IMR-90 (cell line): ENCODE results near the gene RHOBTB1. TPM values are rescaled to one million over a fixed set of nuclear protein-coding genes. Genes with fewer than 3 reads are reported as not detected.

ENCODE experiments used
- ATAC-seq: fragments of 200-7000 bp; cut with Tn5 transposase; 2 replicates; pipeline ENCODE4 v1.9.1; 2020; ENCODE audit warnings: low read depth, mild to moderate bottlenecking, moderate library complexity
- BruUV-seq: library from RNA; stranded (reverse); fragments of 400-500 nt; replicated peaks from 2 replicates; lab custom pipeline; 2021; lab: Mats Ljungman, UMichigan
- CTCF ChIA-PET: fragments of 300-600 bp; formaldehyde crosslinking; extraction: SDS; loops from one replicate; lab custom pipeline; 2021; ENCODE audit warnings: antibody characterized with exemption; lab: Yijun Ruan, JAX
- POLR2A ChIA-PET: fragments of 300-600 bp; sonication (Branson Sonifier 250); formaldehyde crosslinking; loops from one replicate; lab custom pipeline; 2022; ENCODE audit warnings: antibody characterized with exemption; ENCODE audit not compliant: unreplicated experiment; lab: Charles Lee
- DNase-seq: peaks from one replicate; pipeline ENCODE4 v3.0.0; 2013
- H2AFZ ChIP-seq: replicated peaks from 2 replicates; pipeline ENCODE3; 2013; ENCODE audit warnings: low read length, mild to moderate bottlenecking; ENCODE audit not compliant: poor library complexity
- H2AK5ac ChIP-seq: 2 replicates; pipeline ENCODE4 v1.6.1; 2013; ENCODE audit warnings: low read depth, low read length, inconsistent platforms
- H2AK9ac ChIP-seq: replicated peaks from 2 replicates; pipeline ENCODE3; 2013; ENCODE audit warnings: mild to moderate bottlenecking, low read depth, low read length, moderate library complexity; ENCODE audit not compliant: poor library complexity
- H2BK120ac ChIP-seq: 2 replicates; pipeline ENCODE4 v1.6.1; 2013; ENCODE audit warnings: low read depth, low read length, inconsistent platforms
- H2BK15ac ChIP-seq: 3 replicates; pipeline ENCODE4 v1.6.1; 2013; ENCODE audit warnings: low read depth, low read length, inconsistent platforms
- H2BK20ac ChIP-seq: 2 replicates; pipeline ENCODE4 v1.6.1; 2013; ENCODE audit warnings: low read depth, mild to moderate bottlenecking, inconsistent platforms, low read length, moderate library complexity
- H2BK5ac ChIP-seq: 2 replicates; pipeline ENCODE4 v1.6.1; 2013; ENCODE audit warnings: mild to moderate bottlenecking, low read depth, low read length, inconsistent platforms; ENCODE audit not compliant: poor library complexity, severe bottlenecking
- H3K14ac ChIP-seq: replicated peaks from 2 replicates; pipeline ENCODE4 v1.6.1; 2013; ENCODE audit warnings: low read depth, low read length, inconsistent platforms
- H3K18ac ChIP-seq: 2 replicates; pipeline ENCODE4 v1.6.1; 2013; ENCODE audit warnings: low read depth, low read length, control low read depth
- H3K23ac ChIP-seq: 2 replicates; pipeline ENCODE4 v1.6.1; 2013; ENCODE audit warnings: low read depth, low read length, inconsistent platforms
- H3K27ac ChIP-seq: 2 replicates; pipeline ENCODE4 v1.5.1; 2013; ENCODE audit warnings: mild to moderate bottlenecking, control low read depth, low read length; ENCODE audit not compliant: insufficient read depth
- H3K27me3 ChIP-seq: 2 replicates; pipeline ENCODE4 v1.6.1; 2013; ENCODE audit warnings: low read length; ENCODE audit not compliant: control insufficient read depth, insufficient read depth
- H3K36me3 ChIP-seq: 2 replicates; pipeline ENCODE4 v1.6.1; 2013; ENCODE audit warnings: low read length, mixed read lengths; ENCODE audit not compliant: control insufficient read depth, insufficient read depth
- H3K4ac ChIP-seq: 2 replicates; pipeline ENCODE4 v1.6.1; 2013; ENCODE audit warnings: low read depth, low read length, inconsistent platforms
- H3K4me1 ChIP-seq: 2 replicates; pipeline ENCODE4 v1.6.1; 2013; ENCODE audit warnings: low read length, mixed read lengths; ENCODE audit not compliant: control insufficient read depth, insufficient read depth
- H3K4me2 ChIP-seq: 2 replicates; pipeline ENCODE4 v1.6.1; 2013; ENCODE audit warnings: low read depth, mild to moderate bottlenecking, control low read depth, low read length, moderate library complexity
- H3K4me3 ChIP-seq: 2 replicates; pipeline ENCODE4 v1.5.1; 2013; ENCODE audit warnings: low read depth, mild to moderate bottlenecking, control low read depth, low read length, moderate library complexity; ENCODE audit not compliant: insufficient read depth
- H3K56ac ChIP-seq: 2 replicates; pipeline ENCODE4 v1.6.1; 2013; ENCODE audit warnings: low read length, inconsistent platforms; ENCODE audit not compliant: insufficient read depth; ENCODE audit errors: extremely low read depth
- H3K79me1 ChIP-seq, 2 experiments: 2 replicates each; pipeline ENCODE4 v1.6.1; 2013; ENCODE audit warnings: low read length in 2 of 2, inconsistent platforms in 1 of 2, low read depth in 1 of 2
- H3K9ac ChIP-seq: 2 replicates; pipeline ENCODE4 v1.6.1; 2013; ENCODE audit warnings: low read depth, low read length, control low read depth
- H3K9me1 ChIP-seq: 2 replicates; pipeline ENCODE4 v1.6.1; 2013; ENCODE audit warnings: low read length, inconsistent platforms; ENCODE audit not compliant: insufficient read depth
- H3K9me3 ChIP-seq: 2 replicates; pipeline ENCODE4 v1.6.1; 2013; ENCODE audit warnings: low read length; ENCODE audit not compliant: control insufficient read depth, insufficient read depth
- H4K20me1 ChIP-seq: 2 replicates; pipeline ENCODE4 v1.6.1; 2013; ENCODE audit warnings: low read length, inconsistent platforms; ENCODE audit not compliant: insufficient read depth
- H4K5ac ChIP-seq: 2 replicates; pipeline ENCODE4 v1.6.1; 2013; ENCODE audit warnings: mild to moderate bottlenecking, low read depth, low read length, control low read depth
- H4K8ac ChIP-seq, 2 experiments: 2 replicates each; pipeline ENCODE4 v1.6.1; 2013; ENCODE audit warnings: low read depth in 2 of 2, low read length in 2 of 2, control low read depth in 1 of 2, inconsistent platforms in 1 of 2
- H4K91ac ChIP-seq: 2 replicates; pipeline ENCODE4 v1.6.1; 2013; ENCODE audit warnings: low read depth, low read length, inconsistent platforms; ENCODE audit not compliant: insufficient read depth
- BHLHE40 ChIP-seq: fragments of 150-350 bp; IDR thresholded peaks from 2 replicates; pipeline ENCODE4 v1.6.1; 2016; ENCODE audit warnings: mild to moderate bottlenecking, low read depth, low read length
- CEBPB ChIP-seq: IDR thresholded peaks from 2 replicates; pipeline ENCODE4 v1.6.1; 2012; ENCODE audit warnings: low read depth, low read length, improper control_type of control experiment
- CHD1 ChIP-seq: IDR thresholded peaks from 2 replicates; pipeline ENCODE4 v1.6.1; 2012; ENCODE audit warnings: low read depth, low read length, improper control_type of control experiment
- FOS ChIP-seq: fragments of 150-350 bp; IDR thresholded peaks from 2 replicates; pipeline ENCODE4 v1.6.1; 2016; ENCODE audit warnings: low read depth, low read length
- MAZ ChIP-seq: IDR thresholded peaks from 2 replicates; pipeline ENCODE4 v1.6.1; 2012; ENCODE audit warnings: low read depth, mild to moderate bottlenecking, low read length, improper control_type of control experiment, moderate library complexity, borderline replicate concordance
- MXI1 ChIP-seq: IDR thresholded peaks from 2 replicates; pipeline ENCODE4 v1.6.1; 2012; ENCODE audit warnings: low read depth, mild to moderate bottlenecking, low read length, moderate library complexity, borderline replicate concordance
- NFE2L2 ChIP-seq: fragments of 150-350 bp; IDR thresholded peaks from 2 replicates; pipeline ENCODE4 v1.6.1; 2016; ENCODE audit warnings: low read depth, mild to moderate bottlenecking, low read length
- RAD21 ChIP-seq: IDR thresholded peaks from 2 replicates; pipeline ENCODE4 v1.6.1; 2012; ENCODE audit warnings: low read length, improper control_type of control experiment
- RFX5 ChIP-seq: IDR thresholded peaks from 2 replicates; pipeline ENCODE4 v1.8.0; 2012; ENCODE audit warnings: low read depth, mild to moderate bottlenecking, low read length, moderate library complexity
- USF2 ChIP-seq: fragments of 150-350 bp; IDR thresholded peaks from 2 replicates; pipeline ENCODE4 v1.6.1; 2017; ENCODE audit warnings: mild to moderate bottlenecking, antibody characterized with exemption, low read length, low read depth
- WGBS, 2 experiments: methylation state at CpG; one replicate each; pipeline versions ENCODE4 v1.1.5 to v1.1.7; 2013; ENCODE audit warnings: missing lambda C conversion rate in 2 of 2; ENCODE audit not compliant: insufficient read length in 1 of 2; ENCODE audit errors: extremely low coverage in 2 of 2; 5-methylcytosine and 5-hydroxymethylcytosine counted together
- dilution Hi-C: fragments of 300-500 bp; cut with HindIII; formaldehyde crosslinking; loops from one replicate; pipeline ENCODE4 v1.14.3; 2018; ENCODE audit warnings: low sequenced_read_pairs; ENCODE audit not compliant: unreplicated experiment
- in situ Hi-C: fragments of 300-500 bp; cut with MboI; formaldehyde crosslinking; loops from 3 replicates; pipeline ENCODE4 v1.14.3; 2019; ENCODE audit warnings: low sequenced_read_pairs, inconsistent platforms, mixed read lengths
- intact Hi-C: fragments of 100-400 bp; cut with micrococcal nuclease; formaldehyde crosslinking; loops from 2 replicates; pipeline ENCODE4 v1.10.0; 2022
- polyA plus RNA-seq, 3 experiments: library from polyadenylated mRNA; depleted of rRNA; stranded (reverse); fragments of >200 nt; gene quantifications; 2 replicates each; pipeline ENCODE4 v1.2.3, GENCODE V29; 2012; ENCODE audit warnings: low replicate concordance in 1 of 3
- total RNA-seq: library from RNA; depleted of rRNA; stranded (reverse); fragments of >200 nt; gene quantifications from 2 replicates; pipeline ENCODE4 v1.2.3, GENCODE V29; 2012

Gene RHOBTB1
- total and polyA plus RNA-seq, 2 of the 4 experiments (the other 2 are of a cell fraction): 8.9 to 15.2 TPM

DNA sequence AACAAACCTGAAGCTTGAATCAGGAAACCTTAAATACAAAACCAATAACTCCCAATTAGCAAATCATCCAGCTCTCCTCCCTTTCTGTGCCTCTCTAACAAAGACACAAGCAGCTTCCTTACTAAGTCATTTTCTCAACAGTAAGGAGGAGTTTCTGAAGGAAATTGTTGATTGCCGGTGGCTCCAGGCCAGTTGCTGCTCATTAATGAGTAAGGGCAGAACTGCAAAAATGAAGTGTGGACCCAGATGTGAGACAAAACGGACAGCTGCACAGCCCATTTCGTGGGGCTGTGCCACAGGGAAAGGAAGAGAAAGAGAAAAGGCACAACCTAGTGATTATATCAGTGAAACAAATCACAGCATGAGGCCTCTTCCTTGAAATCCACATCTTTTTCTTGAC lies 42.8 kb upstream of the RHOBTB1 start:
- Histone ChIP-seq H3K9me3 (peaks cover 3% of the 10 kb centered on the region; the same call in 1 of the 2 replicates), H4K91ac (no peak overlapping the region), H2BK5ac (no peak overlapping the region), H4K20me1 (no peaks in the 10 kb centered on the region), H2BK20ac (no peak overlapping the region), H3K4ac (no peak overlapping the region), H3K27ac (no peak overlapping the region), H2AFZ (peak overlapping the region; percentile 65), H3K79me1 (no peaks in the 10 kb centered on the region), H3K4me1 (peaks cover 2% of the 10 kb centered on the region; the same call in 1 of the 2 replicates), H2AK9ac (no peak overlapping the region), H4K5ac (no peak overlapping the region), H2AK5ac (no peak overlapping the region), H3K4me2 (no peak overlapping the region), H3K27me3 (no peaks in the 10 kb centered on the region), H3K14ac (no peak overlapping the region), H3K9me1 (no peaks in the 10 kb centered on the region), H4K8ac (no peak overlapping the region), H3K4me3 (no peak overlapping the region), H3K9ac (no peak overlapping the region), H3K23ac (no peak overlapping the region), H3K18ac (no peak overlapping the region), H2BK120ac (no peak overlapping the region), H3K56ac (no peak overlapping the region), H3K36me3 (no peaks in the 10 kb centered on the region), H2BK15ac (no peak overlapping the region)
- no peak for TF ChIP-seq USF2
- TF ChIP-seq MAZ: no peak
- TF ChIP-seq RFX5: no peak
- TF ChIP-seq CHD1: no peak
- no peak for TF ChIP-seq NFE2L2
- no peak for TF ChIP-seq RAD21
- no peak for TF ChIP-seq BHLHE40
- no peak for TF ChIP-seq FOS
- no peak for TF ChIP-seq CEBPB
- no peak for TF ChIP-seq MXI1
- WGBS, 2 experiments: no CpG with 5 or more reads among the region's 3 CpGs
- dilution Hi-C loops: no loop called here
- POLR2A ChIA-PET: no interaction called here
- no peak for DNase-seq
- CTCF ChIA-PET: no interaction called here
- intact Hi-C loops: no loop called here
- BruUV-seq: no TSS peak
- in situ Hi-C loops: no loop called here
- ATAC-seq: no peak
